Measurements from ENCODE around the gene LRBA.

DNA sequence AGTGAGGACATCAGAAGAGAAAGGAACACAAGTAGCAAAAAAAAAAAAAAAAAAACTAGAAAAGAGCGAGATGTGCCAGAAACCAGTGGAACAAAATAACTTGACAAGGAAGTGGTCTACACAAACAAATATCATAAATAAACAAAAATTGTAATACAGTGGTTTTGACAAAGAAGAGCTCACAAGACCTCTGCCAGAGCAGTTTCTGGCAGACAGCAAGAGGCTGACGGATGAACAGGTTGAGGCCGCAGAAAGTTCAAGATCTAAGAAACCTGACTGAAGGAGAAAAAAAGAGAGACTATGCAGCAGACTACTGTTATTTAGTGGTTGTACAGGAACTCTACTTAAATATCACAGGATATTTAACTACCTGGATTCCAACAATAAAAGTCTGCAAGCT is 367.0 kb downstream of the LRBA start:
- TF ChIP-seq, protein P1, sequence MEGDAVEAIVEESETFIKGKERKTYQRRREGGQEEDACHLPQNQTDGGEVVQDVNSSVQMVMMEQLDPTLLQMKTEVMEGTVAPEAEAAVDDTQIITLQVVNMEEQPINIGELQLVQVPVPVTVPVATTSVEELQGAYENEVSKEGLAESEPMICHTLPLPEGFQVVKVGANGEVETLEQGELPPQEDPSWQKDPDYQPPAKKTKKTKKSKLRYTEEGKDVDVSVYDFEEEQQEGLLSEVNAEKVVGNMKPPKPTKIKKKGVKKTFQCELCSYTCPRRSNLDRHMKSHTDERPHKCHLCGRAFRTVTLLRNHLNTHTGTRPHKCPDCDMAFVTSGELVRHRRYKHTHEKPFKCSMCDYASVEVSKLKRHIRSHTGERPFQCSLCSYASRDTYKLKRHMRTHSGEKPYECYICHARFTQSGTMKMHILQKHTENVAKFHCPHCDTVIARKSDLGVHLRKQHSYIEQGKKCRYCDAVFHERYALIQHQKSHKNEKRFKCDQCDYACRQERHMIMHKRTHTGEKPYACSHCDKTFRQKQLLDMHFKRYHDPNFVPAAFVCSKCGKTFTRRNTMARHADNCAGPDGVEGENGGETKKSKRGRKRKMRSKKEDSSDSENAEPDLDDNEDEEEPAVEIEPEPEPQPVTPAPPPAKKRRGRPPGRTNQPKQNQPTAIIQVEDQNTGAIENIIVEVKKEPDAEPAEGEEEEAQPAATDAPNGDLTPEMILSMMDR (IDR thresholded peaks at IDR 0.05): no peak
- no peak for TF ChIP-seq POLR2A (IDR thresholded peaks at IDR 0.05)
- TF ChIP-seq EP300 (IDR thresholded peaks at IDR 0.05): no peak

All from stomach (tissue), 4 donors.